Thoracic aorta (tissue), 2 donors: ENCODE results near the gene HECTD2. TPM values are rescaled to one million over a fixed set of nuclear protein-coding genes. Genes with fewer than 3 reads are reported as not detected.

Source experiments
- ATAC-seq: fragments of 150-250 bp; one replicate; pipeline ENCODE4 v1.8.0; 2017; ENCODE audit warnings: low read depth; ENCODE audit not compliant: insufficient number of reproducible peaks, low FRiP score
- DNase-seq: peaks from one replicate; pipeline ENCODE4 v3.0.0-alpha.2; 2020; ENCODE audit warnings: low spot score
- H3K27ac ChIP-seq, 2 donors: fragments of 200-600 bp; sonication (generic); 1 replicate in 1 of 2; 2 replicates in 1 of 2; pipeline ENCODE4 v1.5.1; 2016; ENCODE audit warnings: mild to moderate bottlenecking in 2 of 2, moderate library complexity in 2 of 2
- H3K27me3 ChIP-seq: fragments of 200-600 bp; sonication (generic); replicated peaks from 2 replicates; pipeline ENCODE4 v1.6.0; 2016; ENCODE audit warnings: mild to moderate bottlenecking; ENCODE audit not compliant: insufficient read depth
- H3K36me3 ChIP-seq: fragments of 200-600 bp; sonication (generic); one replicate; pipeline ENCODE4 v1.5.1; 2016
- H3K4me1 ChIP-seq, 2 donors: fragments of 200-600 bp; sonication (generic); 1 replicate in 1 of 2; 2 replicates in 1 of 2; pipeline versions ENCODE4 v1.5.1 to v1.6.0; 2016; ENCODE audit warnings: low read depth in 2 of 2, mild to moderate bottlenecking in 1 of 2; ENCODE audit not compliant: control insufficient read depth in 1 of 2
- H3K4me3 ChIP-seq: fragments of 200-600 bp; sonication (generic); 2 replicates; pipeline ENCODE4 v1.5.1; 2016; ENCODE audit warnings: mild to moderate bottlenecking
- H3K9me3 ChIP-seq: fragments of 200-600 bp; sonication (generic); 2 replicates; pipeline ENCODE4 v1.5.1; 2016
- CTCF ChIP-seq: fragments of 200-600 bp; sonication (generic); IDR thresholded peaks from one replicate; pipeline ENCODE4 v1.5.1; 2019; ENCODE audit warnings: antibody characterized with exemption
- total RNA-seq, 2 donors: library from RNA; depleted of rRNA; stranded (reverse); fragments of >200 nt; gene quantifications; one replicate each; pipeline versions ENCODE4 v1.1.0 to v1.2.3, GENCODE V29; 2016

HECTD2 gene
- total RNA-seq, 2 donors from 2014 or later, result 35.9 to 48.0 TPM

- H3K9me3 ChIP-seq, result no peaks in the 10 kb centered on the region
- DNase-seq, result no peak
Observed at GRCh38 chr10:91462423-91462822, 52.3 kb downstream of the HECTD2 start.

GRCh38 chr10:91464500-91464899, 54.4 kb downstream of the HECTD2 start:
- no peak for TF ChIP-seq CTCF
- Histone ChIP-seq H3K4me3 (no peak overlapping the region), H3K9me3 (no peaks in the 10 kb centered on the region), H3K27me3 (no peaks in the 10 kb centered on the region), H3K4me1 (no peaks in the 10 kb centered on the region), H3K36me3 (peaks cover 27% of the 10 kb centered on the region), H3K27ac (no peak overlapping the region)
- ATAC-seq (no peak), DNase-seq (no peak)

More at GRCh38 chr10:91462423-91462822, 52.3 kb downstream of the HECTD2 start:
- no peak for ATAC-seq
- Histone ChIP-seq H3K27me3 (no peaks in the 10 kb centered on the region), H3K27ac (no peak overlapping the region), H3K4me3 (no peak overlapping the region), H3K36me3 (peaks cover 23% of the 10 kb centered on the region), H3K4me1 (no peaks in the 10 kb centered on the region)
- no peak for TF ChIP-seq CTCF

DNA sequence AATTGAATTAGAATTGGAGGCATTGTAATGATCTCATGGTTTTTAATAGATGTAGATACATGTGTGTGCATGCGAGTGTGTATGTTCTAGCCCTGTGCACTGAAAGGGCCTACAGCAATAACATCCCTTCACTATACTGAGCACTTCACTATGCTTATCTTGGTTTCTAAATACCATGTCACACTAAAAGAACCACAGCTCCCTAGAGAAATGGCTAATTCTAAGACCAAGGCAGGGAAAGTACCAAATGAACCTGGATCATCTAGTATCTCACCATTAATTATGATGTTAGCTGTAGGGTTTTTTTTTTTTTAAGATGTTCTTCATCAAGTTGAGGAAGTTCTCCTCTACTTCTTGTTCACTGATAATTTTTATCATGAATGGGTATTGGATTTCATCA, 55.1 kb downstream of the HECTD2 start:
- H3K4me3 ChIP-seq, result no peak overlapping the region
- DNase-seq, result no peak
- H3K36me3 ChIP-seq, result peaks cover 27% of the 10 kb centered on the region
- no peaks in the 10 kb centered on the region for H3K4me1 ChIP-seq
- no peak for ATAC-seq
- H3K27me3 ChIP-seq, result no peaks in the 10 kb centered on the region
- no peaks in the 10 kb centered on the region for H3K9me3 ChIP-seq
- no peak for TF ChIP-seq CTCF
- H3K27ac ChIP-seq, result no peak overlapping the region

GRCh38 chr10:91467114-91467513, 57.0 kb downstream of the HECTD2 start:
- H3K27me3 ChIP-seq, result no peaks in the 10 kb centered on the region
- DNase-seq (no peak), ATAC-seq (no peak)
- TF ChIP-seq CTCF, result no peak
- H3K4me1 ChIP-seq, result no peaks in the 10 kb centered on the region
- H3K4me3 ChIP-seq, result no peak overlapping the region
- peaks cover 27% of the 10 kb centered on the region for H3K36me3 ChIP-seq
- H3K27ac ChIP-seq, result no peak overlapping the region
- H3K9me3 ChIP-seq, result no peaks in the 10 kb centered on the region

- no peak for DNase-seq
- Histone ChIP-seq H3K4me3 (no peak overlapping the region), H3K27me3 (no peaks in the 10 kb centered on the region), H3K4me1 (no peaks in the 10 kb centered on the region), H3K27ac (no peak overlapping the region), H3K9me3 (no peaks in the 10 kb centered on the region), H3K36me3 (peaks cover 12% of the 10 kb centered on the region)
- no peak for TF ChIP-seq CTCF
- ATAC-seq, result no peak
Observed at GRCh38 chr10:91471602-91472001, 61.5 kb downstream of the HECTD2 start.
